Stimulated activated CD4-positive, alpha-beta T cell treated with anti-CD3 and anti-CD28 coated beads, Interleukin-15, amount 100 ng/mL, for 48 hours (primary cell): Measurements from ENCODE around the gene CDK19.

ENCODE experiments used
- DNase-seq, 2 donors: peaks; one replicate each; pipeline ENCODE4 v3.0.0-alpha.2; 2020; ENCODE audit warnings: low read depth in 2 of 2

Gene CDK19

GRCh38 chr6:110660066-110660655 lies 155.1 kb downstream of the CDK19 start:
- DNase-seq: no peak

DNA sequence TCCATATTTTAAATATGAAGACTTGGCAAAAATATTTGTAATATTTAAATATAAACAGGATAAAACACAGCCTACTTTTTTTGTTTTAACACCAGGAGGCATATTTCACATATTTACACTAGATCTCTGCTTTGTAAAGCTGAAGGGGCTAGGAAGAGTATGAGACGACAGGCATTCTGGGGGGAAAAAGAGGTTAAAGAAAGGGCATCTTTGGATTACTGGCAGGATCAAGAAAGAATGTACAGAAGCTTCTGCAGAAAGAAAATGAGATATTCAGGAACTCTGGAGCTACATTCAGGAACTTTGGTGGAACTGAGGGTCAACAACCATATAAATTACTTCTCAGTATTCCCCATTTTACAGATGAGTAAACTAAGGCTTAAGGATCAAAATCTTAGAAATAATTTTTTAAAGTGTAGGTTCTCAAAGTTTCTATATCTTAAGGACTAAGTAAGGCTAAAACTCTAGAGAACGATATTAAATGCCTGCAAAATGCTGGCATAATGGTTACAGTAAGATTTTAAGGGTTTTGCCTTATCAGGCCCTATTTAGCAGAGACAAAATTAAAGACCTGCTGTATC lies 156.5 kb downstream of the CDK19 start:
- DNase-seq: no peak

- DNase-seq: no peak
Measured at GRCh38 chr6:110656492-110656891, 158.8 kb downstream of the CDK19 start.

DNA sequence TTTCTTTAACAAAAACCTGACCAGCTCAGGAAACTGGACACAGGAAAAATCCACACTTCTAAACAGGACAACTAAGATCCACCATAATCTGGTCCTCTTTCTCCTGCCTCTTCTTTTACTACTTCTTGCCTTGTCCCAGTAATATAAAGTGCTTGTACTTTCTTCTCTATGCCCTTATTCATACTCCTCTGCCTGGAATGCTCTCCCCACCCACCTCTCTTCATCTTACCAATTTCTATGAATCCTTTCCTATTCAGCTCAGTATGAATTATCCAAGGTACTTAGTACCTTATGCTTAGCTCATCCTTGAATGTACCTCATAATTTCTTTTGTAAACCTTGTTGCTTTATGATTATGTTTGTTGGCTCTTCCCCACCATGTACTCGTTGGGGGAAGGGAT lies 159.4 kb downstream of the CDK19 start:
- no peak for DNase-seq

- no peak for DNase-seq
Measured at GRCh38 chr6:110654096-110654820, 161.0 kb downstream of the CDK19 start.

DNA sequence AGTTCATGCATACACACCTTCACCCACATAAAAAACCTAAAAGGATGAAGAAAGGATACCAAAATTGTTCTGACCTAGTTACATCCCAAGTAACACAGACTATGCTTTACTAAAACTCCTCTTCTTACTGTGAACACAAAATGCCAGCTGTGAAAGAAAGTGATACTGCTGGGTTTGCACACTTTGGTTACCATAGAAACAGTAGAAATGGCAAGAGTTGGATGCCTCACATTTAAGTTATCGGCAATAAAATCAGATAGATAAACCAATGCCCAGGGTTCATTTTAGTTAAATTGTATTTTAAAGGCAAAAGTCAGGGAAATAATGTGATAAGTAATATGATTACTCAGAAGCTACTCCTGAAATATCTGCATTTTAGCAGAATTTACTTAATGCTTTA lies 161.9 kb downstream of the CDK19 start:
- DNase-seq: no peak

GRCh38 chr6:110652520-110652919 lies 162.7 kb downstream of the CDK19 start:
- no peak for DNase-seq

DNA sequence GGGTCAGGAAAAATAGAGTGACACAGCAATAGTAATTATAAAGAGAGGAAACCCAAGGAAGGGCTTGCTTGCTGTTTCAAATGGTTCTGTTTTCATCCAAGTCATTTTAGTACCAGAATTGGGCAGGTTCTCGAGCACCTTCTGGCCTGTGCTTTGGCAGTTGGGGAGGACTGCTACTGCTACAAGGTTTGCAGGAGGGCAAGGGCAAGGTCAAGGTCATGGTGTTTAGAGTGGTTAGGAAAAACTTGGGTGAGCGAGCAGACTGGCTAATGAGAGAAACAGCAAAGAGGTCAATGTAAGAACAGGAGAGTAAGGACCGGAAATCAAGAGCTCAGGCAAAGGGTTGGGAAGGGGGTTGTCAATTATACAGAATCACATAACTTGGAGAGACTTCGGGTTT lies 164.5 kb downstream of the CDK19 start:
- DNase-seq: no peak

DNA sequence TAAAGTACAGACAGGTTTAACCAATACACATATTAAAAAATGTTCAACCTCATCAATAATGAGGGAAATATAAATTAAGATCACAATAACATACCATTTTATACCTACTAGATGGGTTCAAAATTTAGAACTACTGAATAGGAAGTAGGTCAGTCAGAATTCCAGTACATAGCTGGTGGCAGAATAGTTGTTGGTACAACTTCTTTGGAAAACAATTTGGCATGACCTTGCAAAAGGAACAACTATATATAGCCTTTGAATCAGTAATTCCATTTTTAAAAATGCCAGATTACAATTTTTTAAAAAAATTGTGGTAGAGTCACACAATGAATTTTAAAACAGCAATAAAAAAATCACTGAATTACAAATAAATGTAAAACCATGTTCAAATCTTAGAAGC lies 165.6 kb downstream of the CDK19 start:
- DNase-seq: no peak

DNA sequence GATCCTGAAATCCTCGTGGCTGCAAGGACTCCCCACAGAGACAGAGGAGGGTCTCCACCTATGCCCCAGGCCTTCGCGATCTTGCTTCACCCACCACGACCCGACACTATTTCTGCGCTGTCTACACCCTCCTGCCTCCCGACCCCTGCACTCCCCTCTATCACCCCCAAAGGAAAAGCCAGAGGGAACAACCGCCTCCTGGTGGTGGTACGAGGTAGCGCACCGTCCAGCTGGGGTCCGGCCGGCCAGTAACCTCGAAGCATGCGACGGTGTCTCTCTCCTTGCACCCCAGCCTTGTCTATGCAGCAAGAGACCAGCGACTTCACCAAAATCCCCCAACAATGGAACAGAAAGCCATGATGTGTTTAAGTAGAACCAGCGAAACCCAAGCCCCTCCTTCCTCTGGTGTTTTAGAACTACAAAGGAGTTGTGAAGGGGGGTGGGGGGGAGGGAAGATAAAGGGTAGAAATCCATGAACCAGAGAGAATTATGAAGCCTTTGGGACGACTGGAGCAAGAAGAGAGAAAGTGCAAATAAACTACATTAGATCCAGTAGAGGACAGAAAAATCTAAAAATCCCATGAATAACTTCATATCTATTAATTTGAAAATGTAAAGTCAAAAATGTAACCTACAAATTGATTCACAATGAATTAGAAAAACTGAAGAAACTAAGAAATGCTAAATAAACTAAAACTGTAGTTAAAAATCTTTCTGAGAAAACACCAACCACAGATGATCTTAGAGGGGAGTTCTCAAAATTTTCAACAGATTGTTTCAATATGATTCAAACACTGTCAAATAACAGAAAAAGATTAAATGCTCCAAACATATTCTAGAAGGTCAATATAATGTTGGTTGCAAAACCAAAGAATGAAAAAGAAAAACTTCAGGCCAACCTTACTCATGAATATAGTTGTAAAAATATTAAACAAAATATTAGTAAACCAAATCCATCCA lies 168.0 kb downstream of the CDK19 start:
- no peak for DNase-seq

DNA sequence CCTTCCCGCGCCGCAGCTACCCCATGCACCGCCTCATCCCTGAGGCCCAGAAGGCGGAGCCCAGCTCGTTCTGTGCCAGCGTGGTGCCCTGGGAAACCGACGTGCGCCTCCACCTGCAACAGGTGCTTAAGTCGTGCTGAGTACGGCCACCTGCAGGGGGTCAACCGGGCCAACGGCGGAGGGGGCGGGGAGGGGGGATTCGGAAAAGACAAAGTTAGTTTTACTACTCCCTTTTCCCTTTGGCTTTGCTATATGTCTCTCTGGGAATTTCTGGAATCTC lies 168.9 kb downstream of the CDK19 start:
- no peak for DNase-seq

GRCh38 chr6:110645685-110646418 lies 169.4 kb downstream of the CDK19 start:
- no peak for DNase-seq

GRCh38 chr6:110643175-110643574 lies 172.1 kb downstream of the CDK19 start:
- DNase-seq: no peak

- no peak for DNase-seq
Measured at GRCh38 chr6:110642711-110643110, 172.6 kb downstream of the CDK19 start.

DNA sequence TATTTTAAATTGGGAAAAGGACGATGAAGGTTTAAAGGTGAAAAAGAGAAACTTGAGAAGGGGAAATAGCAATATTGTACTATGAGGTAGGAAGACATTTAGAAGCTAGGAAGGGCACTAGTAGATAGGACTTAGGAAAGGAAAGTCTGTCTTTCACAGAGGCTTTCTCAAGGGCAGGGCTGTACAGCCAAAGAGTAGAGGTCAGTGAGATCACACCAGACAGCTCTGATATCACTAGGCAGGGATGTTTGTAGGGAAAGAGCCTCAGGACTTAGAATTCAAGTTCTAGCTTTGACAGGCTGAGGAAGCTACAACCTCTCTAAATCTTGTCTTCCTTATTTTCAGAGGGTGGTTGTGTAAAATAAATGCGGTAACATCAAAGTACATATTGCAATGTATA lies 178.5 kb downstream of the CDK19 start:
- DNase-seq: no peak

DNA sequence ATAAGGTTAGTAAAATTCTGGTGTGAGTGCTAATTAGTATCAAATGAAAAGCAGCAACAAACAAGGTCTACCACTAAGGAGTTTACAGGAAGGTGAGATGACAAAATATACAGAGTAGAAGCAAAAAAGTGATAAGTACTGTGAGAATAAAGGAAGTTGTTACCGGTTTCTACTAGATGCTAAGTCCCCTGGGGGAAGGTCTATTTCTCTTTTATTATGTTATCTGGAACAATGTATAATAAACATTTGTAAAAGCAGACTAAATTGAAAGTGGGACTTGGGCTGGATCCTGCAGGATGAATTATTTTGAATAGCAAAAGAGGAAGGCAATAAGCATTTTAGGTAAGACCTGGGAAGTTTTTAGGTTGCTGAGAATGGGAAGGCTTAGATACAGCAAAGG lies 180.2 kb downstream of the CDK19 start:
- no peak for DNase-seq

DNA sequence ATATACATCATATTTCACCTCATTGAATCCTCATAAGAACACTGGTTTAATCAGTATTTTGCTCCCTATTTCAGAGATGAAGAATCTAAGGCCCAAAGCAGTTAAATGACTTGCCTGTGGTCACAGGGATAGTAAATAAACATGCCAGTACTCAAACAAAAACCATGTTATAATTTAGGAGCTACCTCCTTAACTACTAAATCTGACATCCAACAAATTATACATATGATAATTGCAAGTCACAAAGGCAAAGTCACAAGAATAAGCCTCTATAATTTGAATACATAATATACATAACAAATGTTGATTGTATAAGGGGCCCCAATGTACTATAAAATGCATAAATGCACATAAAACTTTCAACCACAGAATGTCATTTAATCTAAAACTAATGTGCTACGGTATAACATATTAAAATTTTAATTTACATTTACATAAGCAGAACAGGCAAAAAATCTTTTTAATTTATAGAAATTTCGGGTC lies 181.5 kb downstream of the CDK19 start:
- DNase-seq: no peak

DNA sequence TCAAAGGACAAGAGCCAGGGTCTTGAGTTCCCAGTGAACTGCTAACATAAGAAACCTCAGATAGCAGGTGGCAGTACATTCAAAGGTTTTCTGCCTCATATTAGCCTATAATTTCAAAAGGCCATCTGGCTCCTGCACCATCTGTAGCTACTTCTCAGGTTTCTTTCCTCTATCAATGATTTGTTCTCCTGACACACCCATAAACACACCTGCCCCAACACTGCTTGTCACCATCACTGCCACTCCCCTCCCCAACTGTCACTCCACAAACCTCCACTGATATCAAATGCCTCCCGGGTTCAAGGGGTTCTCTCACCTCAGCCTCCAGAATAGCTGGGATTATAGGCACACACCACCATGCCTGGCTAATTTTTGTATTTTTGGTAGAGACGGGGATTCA lies 186.1 kb downstream of the CDK19 start:
- no peak for DNase-seq

- DNase-seq: no peak
Measured at GRCh38 chr6:110628330-110628729, 186.9 kb downstream of the CDK19 start.

DNA sequence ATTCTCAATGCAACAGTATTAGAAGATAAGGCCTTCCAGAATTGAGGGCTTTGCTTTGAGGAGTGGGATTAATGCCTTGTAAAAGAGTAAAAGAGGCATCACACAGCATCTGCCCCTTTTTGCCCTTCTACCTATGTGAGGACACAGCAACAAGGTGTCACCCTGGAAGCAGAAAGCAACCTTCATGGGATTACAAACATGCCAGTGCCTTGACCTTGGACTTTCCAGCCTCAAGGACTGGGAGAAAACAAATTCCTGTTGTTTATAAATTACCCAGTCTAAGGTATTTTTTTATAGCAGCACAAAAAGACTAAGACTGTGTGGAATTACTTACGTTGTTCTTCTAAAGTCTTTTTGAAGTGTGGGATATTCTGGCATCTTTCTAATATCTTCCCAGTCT lies 188.8 kb downstream of the CDK19 start:
- DNase-seq: no peak

GRCh38 chr6:110625883-110626282 lies 189.4 kb downstream of the CDK19 start:
- no peak for DNase-seq
